ENCODE data around the gene TGFBR3L. TPM values are rescaled to one million over a fixed set of nuclear protein-coding genes. Genes with fewer than 3 reads are reported as not detected.

Gene TGFBR3L
- total and polyA plus RNA-seq, 10 of the 15 experiments (the other 5 are each of a cell fraction or from before 2014, with no cell fraction given): 0.20 to 0.23 TPM; not detected in 8

GRCh38 chr19:7925171-7925851 is 10.7 kb downstream of the TGFBR3L start:
- H3K27me3 ChIP-seq (replicated peaks in 1 of 2; ENCODE audit: control insufficient read depth in 2 of 2, insufficient read depth in 2 of 2, low read length in 1 of 2): no peaks in the 10 kb centered on the region
- peak overlapping the region; percentile 55; the same call in 1 of the 2 replicates for H3K4me2 ChIP-seq (ENCODE audit: control insufficient read depth, insufficient read depth)
- H3K9ac ChIP-seq (ENCODE audit: control insufficient read depth, insufficient read depth, low read length): no peak overlapping the region
- SMC1A ChIA-PET (ENCODE audit: uncharacterized antibody, unreplicated experiment): no interaction called here
- DNase-seq (ENCODE audit: low read depth, low spot score) (no peak), ATAC-seq (peak; percentile 57), FAIRE-seq (peak; percentile 91)
- no peaks in the 10 kb centered on the region for H3K9me3 ChIP-seq (replicated peaks; ENCODE audit: control insufficient read depth, insufficient read depth, low read length)
- no peaks in the 10 kb centered on the region for H3K79me2 ChIP-seq (ENCODE audit: control insufficient read depth, insufficient read depth, low read length)
- RAD21 ChIA-PET (ENCODE audit: unreplicated experiment): no interaction called here
- no peaks in the 10 kb centered on the region; the same call in 1 of the 2 replicates for H4K20me1 ChIP-seq (ENCODE audit: control insufficient read depth, insufficient read depth)
- no peak overlapping the region for H3K4me3 ChIP-seq
- BruUV-seq (replicated peaks): no TSS peak
- WGBS (ENCODE audit: insufficient coverage, insufficient replicate concordance, low lambda C conversion rate, missing lambda C conversion rate): 4% methylated on average over 51 of the region's 98 CpGs
- in situ Hi-C loops (cut with MboI) (no loop called here), intact Hi-C loops (cut with micrococcal nuclease; ENCODE audit: unreplicated experiment) (loop anchor here (1.0 kb wide), 1 partner anchor 72 kb away; no protein-coding TSS in a partner anchor)
- no peak overlapping the region for H3K27ac ChIP-seq (ENCODE audit: control insufficient read depth, insufficient read depth)
- H2AFZ ChIP-seq (ENCODE audit: control insufficient read depth, low read depth, low read length): peak overlapping the region; percentile 29; the same call in 1 of the 2 replicates
- POLR2A ChIA-PET: no interaction called here
- peaks cover 5% of the 10 kb centered on the region; the same call in 1 of the 2 replicates for H3K4me1 ChIP-seq (ENCODE audit: control insufficient read depth, insufficient read depth, low read length)
- peaks cover 0 to 3% of the 10 kb centered on the region in 2 experiments; a peak in 2 of 4 replicates for H3K36me3 ChIP-seq (ENCODE audit: control insufficient read depth in 2 of 2, insufficient read depth in 2 of 2, low read length in 1 of 2)
- CTCF ChIA-PET: no interaction called here
- peak; percentile 46; the same call in 1 of the 2 replicates for TF ChIP-seq SMC3 (IDR thresholded peaks at IDR 0.05; ENCODE audit: borderline replicate concordance, low read length)
- no peak for TF ChIP-seq KAT2A (conservative IDR thresholded peaks at IDR 0.05; ENCODE audit: control insufficient read depth, low read depth, low read length)
- TF ChIP-seq FOXK2 (IDR thresholded peaks at IDR 0.05): no peak
- peak; percentile 50; the same call in 1 of the 2 replicates for TF ChIP-seq YY1 (IDR thresholded peaks at IDR 0.05; ENCODE audit: low read depth, low read length)
- TF ChIP-seq SUZ12 (IDR thresholded peaks at IDR 0.05; ENCODE audit: unreplicated experiment): no peak
- TF ChIP-seq MEF2B (IDR thresholded peaks at IDR 0.05; ENCODE audit: partially characterized antibody, poor library complexity, severe bottlenecking): no peak
- TF ChIP-seq USF1 (IDR thresholded peaks at IDR 0.05; ENCODE audit: borderline replicate concordance, extremely low read length, insufficient read depth, low read depth, low read length): no peak
- no peak for TF ChIP-seq IKZF2 (IDR thresholded peaks at IDR 0.05)
- 0 out of 2 replicates have a peak, but pooled peaks have one; percentile 33 for TF ChIP-seq NR2F1 (conservative IDR thresholded peaks at IDR 0.05)
- peak; percentile 49; the same call in 1 of the 2 replicates for TF ChIP-seq DPF2 (IDR thresholded peaks at IDR 0.05)
- no peak for TF ChIP-seq MYC (IDR thresholded peaks at IDR 0.05; ENCODE audit: insufficient read depth, insufficient read length, insufficient replicate concordance, low read length, severe bottlenecking)
- peak; percentile 75; the same call in 1 of the 2 replicates for TF ChIP-seq LARP7 (IDR thresholded peaks at IDR 0.05)
- TF ChIP-seq BMI1 (IDR thresholded peaks at IDR 0.05; ENCODE audit: borderline replicate concordance): no peak
- TF ChIP-seq, protein P1, sequence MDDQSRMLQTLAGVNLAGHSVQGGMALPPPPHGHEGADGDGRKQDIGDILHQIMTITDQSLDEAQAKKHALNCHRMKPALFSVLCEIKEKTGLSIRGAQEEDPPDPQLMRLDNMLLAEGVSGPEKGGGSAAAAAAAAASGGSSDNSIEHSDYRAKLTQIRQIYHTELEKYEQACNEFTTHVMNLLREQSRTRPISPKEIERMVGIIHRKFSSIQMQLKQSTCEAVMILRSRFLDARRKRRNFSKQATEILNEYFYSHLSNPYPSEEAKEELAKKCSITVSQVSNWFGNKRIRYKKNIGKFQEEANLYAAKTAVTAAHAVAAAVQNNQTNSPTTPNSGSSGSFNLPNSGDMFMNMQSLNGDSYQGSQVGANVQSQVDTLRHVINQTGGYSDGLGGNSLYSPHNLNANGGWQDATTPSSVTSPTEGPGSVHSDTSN (IDR thresholded peaks at IDR 0.05; ENCODE audit: insufficient replicate concordance, low read depth, low read length): no peak
- TF ChIP-seq GATAD2B (conservative IDR thresholded peaks at IDR 0.05; ENCODE audit: low read depth): peak; percentile 73
- TF ChIP-seq RAD21 (IDR thresholded peaks at IDR 0.05; ENCODE audit: insufficient read depth, low read depth, low read length): peak; percentile 48
- no peak for TF ChIP-seq SMAD1 (IDR thresholded peaks at IDR 0.05; ENCODE audit: low read depth, partially characterized antibody)
- peak in 1 of 2 experiments; percentile 33; a peak in 1 of 4 replicates for TF ChIP-seq BHLHE40 (IDR thresholded peaks at IDR 0.05; ENCODE audit: borderline replicate concordance in 1 of 2, low read depth in 2 of 2, low read length in 1 of 2)
- 0 out of 2 replicates have a peak, but pooled peaks have one; percentile 46 for TF ChIP-seq SMARCA5 (IDR thresholded peaks at IDR 0.05)
- peak; percentile 19; the same call in 1 of the 2 replicates for TF ChIP-seq RUNX3 (IDR thresholded peaks at IDR 0.05; ENCODE audit: low read length)
- TF ChIP-seq IKZF1 (conservative IDR thresholded peaks at IDR 0.05): 0 out of 2 replicates have a peak, but pooled peaks have one; percentile 51
- no peak for TF ChIP-seq SIX5 (IDR thresholded peaks at IDR 0.05; ENCODE audit: low read depth, low read length, severe bottlenecking)
- peak; percentile 42; the same call in 1 of the 2 replicates for TF ChIP-seq RB1 (IDR thresholded peaks at IDR 0.05; ENCODE audit: borderline replicate concordance)
- no peak for TF ChIP-seq HDGF (IDR thresholded peaks at IDR 0.05)

Data from GM12878 (cell line).